ENCODE results near the gene RILPL1.
"Not testable (repeated sequence)": the region's sequence is repeated elsewhere in the genome, so short reads cannot be mapped to it uniquely, and the experiment has no call there.

Gene RILPL1

DNA sequence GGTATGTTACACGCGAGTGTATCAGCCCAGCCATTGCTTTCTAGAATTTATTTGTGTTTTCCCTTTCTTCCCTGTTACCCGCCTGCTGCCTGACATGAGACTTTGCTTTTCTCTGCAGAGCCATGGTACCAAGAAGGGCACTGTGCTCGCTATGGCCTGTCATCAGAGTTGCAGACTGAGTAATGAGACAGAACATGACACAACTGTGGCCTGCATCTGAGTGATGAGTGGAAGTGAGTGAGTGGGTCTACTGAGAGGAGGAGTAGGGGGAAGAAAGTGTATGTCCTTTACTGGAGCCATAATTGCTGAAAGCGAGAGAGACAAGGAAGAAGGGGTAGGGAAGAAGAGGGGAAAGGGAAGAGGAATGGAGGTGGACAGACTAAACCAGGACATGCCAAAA lies 2.9 kb downstream of the RILPL1 start:
- no peak for DNase-seq (ENCODE audit: low spot score)

DNA sequence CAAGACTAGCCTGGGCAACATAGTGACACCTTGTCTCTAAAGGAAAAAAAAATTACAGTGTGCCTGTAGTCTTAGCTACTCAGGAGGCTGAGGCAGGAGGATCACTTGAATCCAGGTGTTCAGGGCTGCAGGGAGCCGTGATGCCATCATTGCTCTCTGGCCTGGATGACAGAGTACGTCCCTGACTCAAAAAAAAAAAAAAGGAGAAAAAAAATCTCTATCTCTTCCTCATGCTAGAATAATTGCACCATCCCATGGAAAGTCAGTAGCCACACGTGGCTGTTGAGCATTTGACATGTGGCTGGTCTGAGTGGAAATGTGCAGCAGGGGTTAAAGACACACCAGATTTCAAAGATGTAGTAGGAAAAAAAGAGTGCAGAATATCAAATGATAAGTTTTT lies 3.8 kb downstream of the RILPL1 start:
- DNase-seq (ENCODE audit: low spot score): no peak

DNA sequence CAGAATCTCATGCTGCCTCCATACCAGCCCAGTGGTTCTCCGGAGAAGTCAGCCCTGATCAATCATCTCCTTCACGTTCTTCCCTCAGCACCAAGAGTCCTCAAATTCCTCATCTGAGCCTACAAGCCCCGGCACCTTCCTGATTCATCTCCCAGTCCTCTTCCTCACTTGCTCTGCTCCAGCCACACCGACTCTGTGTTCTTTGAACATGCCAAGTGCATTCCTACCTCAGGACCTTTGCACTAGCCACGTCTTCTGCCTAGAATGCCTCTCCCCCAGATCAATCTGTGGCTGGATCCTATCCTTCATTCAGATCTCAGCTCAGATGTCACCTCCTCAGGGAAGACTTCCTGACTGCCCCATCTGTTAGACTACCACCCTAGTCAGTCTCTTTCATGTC lies 4.7 kb downstream of the RILPL1 start:
- DNase-seq (ENCODE audit: low spot score): no peak

DNA sequence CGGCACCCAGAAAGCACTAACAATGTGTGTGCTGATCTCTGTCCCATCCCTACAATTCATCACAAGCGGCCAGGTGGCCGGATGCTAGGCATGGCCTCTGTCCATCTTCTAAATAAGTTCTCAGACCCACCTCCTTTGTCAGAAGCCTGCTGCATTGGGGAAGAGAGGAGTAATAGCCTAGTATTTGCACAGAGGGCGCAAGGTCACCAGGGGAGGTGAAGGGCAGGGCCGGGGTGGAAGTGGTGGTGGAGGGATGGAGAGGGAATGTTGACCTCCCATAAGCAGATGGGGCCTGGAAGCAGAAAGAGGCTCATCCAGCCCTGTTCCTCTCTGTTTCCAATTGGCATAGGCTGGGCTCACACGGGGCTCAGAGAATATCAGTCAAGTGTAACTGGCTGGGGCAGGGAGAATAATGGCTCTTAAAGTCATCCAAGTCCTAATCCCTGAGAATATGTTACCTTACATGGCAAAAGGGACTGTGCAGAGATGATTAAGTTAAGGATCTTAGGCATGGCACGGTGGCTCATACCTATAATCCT lies 6.9 kb downstream of the RILPL1 start:
- DNase-seq (ENCODE audit: low spot score): no peak

DNA sequence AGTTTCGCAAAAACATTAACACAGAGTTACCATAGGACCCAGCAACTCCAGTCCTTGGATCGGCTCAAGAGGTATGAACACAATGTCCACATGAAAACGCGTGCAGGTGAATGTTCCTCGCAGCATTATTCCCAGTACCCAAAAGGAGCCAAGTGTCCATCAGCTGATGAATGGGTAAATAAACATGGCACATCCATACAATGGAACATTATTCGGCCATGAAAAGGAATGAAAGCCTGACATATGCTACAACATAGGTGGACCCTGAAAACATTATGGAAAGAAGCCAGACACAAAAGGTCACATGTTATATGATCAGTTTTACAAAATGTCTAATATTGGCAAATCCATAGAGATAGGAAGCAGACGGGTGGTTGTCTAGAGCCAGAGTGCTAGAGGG lies 9.1 kb downstream of the RILPL1 start:
- DNase-seq (ENCODE audit: low spot score): no peak

DNA sequence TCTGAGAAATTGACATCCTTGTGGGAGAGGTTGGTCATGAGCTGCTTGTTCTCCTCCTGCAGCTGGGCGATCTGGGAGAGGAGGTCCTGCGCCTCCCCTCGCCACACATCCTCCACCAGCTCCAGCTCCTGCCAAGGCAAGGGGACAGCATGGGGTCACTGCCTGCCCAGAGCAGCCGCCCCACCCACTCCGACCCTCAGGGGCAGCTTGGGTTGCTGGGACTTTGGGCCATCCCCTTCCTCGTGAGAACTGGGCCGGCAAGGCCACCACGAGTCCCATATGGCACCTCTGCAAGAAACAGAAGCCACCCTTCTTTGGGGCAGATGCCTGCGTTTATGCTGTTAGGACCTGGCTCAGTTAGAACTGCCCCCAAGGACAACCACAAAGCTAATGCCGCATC lies 10.0 kb downstream of the RILPL1 start:
- no peak for DNase-seq (ENCODE audit: low spot score)

DNA sequence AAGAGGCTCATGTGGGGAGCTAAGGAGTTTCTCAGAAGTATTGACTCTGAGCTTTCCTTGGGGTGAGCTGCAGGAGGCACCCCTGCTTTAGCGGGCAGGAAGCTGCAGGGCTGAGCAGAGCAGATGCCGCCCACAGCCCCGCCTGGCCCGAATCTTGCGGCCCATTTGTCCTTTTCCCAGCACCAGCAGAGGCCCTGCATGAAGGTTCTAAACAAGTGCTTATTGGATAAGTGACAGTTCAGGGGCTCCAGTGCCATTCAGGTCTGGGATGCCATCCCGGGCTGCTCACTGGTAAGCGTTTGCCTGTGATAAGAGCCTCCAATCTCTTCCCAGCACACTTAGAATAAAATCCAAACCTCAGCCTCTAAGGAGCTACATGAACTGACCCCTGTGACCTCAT lies 11.4 kb downstream of the RILPL1 start:
- no peak for DNase-seq (ENCODE audit: low spot score)

DNA sequence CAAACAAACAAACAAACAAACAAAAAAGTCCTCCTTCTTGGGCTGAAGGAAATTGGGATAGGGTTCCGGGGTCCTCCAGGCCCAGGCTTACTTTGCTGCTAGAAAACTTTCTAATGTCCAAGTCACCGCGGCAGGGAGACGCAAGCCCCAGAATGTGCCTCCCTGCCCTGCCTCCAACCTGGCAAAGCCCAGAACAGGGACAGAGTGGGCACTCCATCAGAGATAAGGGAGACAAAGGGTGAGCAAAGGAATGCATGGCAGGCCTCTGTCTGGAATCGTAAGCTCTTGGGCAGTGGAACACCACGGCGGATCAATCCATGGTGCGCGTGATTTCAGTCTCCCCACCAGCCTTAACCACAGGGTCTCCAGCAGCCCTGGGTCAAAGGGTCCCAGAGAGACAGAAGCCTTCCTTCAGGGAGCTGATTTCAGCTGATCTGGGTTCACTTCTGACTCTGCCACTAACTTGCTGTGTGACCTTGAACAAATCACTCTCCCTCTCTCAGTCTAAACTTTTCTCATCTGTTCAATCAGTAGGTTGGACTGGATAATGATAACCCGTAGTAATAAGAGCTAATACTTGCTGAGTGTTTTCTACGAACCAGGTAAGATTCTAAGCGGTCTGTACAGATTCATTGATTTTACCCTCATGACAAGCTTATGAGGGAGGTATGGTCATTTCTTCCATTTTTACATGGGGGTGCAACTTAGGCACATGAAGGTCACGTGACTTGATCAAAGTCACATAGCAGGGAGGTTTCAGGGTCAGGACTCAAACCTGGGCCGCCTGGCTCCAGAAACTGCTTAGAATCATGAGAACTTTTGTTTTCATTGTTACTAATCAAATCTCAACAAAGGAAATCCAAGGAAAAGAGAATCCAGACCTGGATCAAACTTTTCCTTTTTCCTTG lies 12.7 kb downstream of the RILPL1 start:
- DNase-seq (ENCODE audit: low spot score): no peak

DNA sequence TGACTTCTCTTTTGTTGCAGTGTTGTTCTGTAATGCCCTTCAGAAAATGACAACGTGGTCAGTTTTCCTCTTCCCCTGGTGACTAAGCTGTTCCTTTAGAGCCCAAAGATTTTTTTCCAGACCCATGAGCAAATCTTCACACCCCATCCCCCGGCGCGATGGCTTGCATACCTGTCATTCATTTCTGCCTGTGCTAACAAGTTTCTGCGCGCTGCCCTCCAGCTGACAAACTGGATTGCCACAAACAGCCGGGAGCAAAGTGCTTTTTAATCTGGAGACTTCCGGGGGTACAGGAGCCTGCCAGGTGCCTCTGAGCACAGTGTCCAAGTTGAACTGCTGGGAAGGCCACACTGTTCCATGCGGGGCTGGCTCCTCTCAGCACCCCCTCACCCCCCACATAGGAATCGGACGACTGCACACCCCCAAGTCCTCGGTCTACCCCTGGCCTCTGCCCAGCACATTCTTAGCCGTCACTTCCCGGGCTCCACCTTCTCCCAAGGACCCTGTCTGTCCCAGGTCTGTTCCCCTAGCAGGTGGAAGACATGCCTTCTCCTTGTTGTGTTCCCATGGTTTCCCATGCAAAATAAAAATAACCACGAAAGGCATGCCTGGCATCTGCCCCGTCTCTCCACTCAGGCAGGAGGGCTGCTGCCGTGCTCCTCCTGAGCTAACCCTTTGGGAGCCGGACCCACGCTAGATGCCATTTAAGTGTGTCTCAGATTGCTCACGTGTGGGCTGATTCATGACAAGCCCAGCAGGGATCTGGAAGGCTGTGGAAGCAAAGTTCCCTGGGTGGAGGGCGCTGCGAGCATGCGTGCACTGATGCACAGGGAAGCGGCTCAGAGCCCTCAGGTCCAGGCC lies 14.1 kb downstream of the RILPL1 start:
- DNase-seq (ENCODE audit: low spot score): no peak

DNA sequence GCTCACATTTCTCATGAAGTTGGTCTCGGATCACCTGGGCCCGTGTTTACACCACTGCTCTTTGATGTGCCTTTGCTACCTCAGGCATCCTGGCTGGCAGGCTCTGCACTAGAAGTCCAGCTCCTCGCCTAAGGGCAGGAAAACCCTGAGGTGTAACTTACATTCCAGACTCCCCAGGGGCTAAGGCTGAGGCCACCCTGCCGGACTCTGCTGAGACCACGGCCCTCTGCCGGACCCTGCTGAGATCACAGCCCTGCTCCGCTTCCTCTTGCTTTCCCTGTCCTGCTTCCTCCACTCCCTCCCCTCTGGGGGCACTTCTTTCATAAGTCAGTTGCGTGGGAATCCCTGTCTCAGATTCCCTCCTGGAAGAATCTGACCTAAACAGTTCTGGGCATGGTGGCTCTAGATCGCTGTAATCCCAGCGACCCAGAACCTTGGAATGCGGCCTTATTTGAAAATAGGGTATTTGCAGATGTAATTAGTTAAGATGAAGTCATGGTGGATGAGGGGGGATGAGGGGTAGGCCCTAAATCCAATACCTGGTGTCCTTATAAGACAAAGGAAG lies 17.2 kb downstream of the RILPL1 start:
- DNase-seq (ENCODE audit: low spot score): no peak

DNA sequence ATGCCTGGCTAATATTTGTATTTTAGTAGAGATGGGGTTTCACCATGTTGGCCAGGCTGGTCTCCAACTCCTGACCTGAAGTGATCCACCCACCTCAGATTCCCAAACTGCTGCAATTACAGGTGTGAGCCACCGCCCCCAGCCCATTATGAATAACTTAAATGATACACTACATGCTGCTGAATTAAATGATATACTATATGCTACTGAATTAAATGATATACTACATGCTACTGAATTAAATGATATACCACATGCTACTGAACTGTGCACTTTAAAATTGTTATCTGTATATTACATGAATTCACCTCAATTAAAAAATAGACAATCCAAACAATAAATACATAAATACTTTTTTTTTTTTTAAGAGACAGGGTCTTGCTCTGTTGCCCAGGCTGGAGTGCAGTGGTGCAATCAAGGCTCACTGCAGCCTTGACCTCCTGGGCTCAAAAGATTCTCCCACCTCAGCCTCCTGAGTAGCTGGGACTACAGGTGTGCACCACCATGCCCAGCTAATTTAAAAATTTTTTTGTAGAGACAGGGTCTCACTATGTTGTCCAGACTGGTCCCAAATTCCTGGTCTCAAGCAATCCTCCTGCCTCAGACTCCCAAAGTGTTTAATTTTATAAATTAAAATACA lies 18.8 kb downstream of the RILPL1 start:
- not testable (repeated sequence) for DNase-seq (ENCODE audit: low spot score)

DNA sequence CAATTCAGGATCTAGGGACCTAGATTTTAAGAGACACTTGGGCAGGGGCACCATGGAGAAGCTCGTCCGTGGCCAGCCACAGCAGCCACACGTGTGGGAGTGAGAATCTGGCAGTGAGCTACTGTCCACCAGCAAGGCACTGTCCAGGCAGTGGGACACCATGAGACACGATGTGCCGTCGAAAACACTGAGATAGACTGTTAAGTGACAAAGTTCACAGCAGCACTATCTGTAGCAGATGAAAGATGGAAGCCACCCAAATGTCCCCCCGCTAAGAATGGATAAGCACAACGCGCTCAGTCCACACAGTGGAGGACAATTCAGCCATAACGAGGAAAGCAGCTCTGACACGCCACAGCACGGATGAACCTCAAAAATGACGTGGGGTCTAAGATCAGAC lies 19.7 kb downstream of the RILPL1 start:
- DNase-seq (ENCODE audit: low spot score): no peak

DNA sequence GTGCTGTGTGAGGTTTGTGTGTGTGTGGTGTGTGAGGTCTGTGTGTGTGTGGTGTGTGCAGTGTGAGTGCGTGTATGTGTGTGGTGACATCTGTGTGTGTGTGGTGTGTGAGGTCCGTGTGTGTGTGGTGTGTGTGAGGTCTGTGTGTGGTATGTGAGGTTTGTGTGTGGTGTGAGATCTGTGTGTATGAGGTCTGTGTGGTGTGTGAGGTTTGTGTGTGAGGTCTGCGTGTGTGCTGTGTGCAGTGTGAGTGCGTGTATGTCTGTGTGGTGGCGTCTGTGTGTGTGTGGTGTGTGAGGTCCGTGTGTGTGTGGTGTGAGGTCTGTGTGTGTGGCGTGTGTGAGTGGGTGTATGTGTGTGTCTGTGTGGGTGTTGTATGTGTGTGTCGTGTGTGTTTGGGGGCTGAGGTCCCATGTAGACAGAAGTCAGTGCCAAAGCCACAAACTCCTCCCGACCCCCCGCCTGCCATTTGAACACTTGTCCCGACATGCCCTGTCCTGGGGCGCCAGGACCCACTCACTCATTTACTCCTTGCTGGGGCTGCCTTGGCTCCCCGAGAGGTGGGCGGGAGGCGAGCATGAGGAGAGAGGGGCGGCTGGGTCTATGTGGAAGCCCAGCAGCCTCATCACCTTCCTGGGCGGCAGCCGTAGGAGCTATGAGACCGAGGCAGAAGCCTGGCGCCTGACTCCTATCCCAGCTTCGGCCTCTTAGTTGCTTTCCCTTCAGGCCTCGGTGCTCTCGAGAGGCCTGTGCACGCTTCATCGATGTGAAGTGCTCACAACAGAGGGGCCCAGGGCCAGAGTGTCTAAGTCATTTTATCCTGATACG lies 20.5 kb downstream of the RILPL1 start:
- DNase-seq (ENCODE audit: low spot score): no peak

DNA sequence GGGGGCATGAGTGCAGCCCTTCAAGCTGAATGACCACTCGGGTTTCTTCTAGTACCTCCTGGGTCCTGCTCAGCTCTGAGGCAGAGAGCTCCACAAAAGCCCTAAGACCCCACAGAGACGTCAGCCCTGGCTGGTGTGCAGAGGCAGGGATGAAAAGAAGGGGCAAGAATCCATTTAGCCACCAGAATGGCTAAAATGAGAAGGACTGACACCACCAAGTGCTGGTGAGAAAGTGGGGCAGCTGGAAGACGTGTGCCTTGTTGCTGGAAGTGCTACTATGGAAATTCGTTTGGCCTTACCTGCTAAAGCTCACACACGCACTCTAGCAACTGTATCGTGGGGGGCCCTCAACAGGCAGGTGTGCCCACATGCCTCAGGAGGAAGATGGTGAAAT lies 26.7 kb downstream of the RILPL1 start:
- DNase-seq (ENCODE audit: low spot score): no peak

DNA sequence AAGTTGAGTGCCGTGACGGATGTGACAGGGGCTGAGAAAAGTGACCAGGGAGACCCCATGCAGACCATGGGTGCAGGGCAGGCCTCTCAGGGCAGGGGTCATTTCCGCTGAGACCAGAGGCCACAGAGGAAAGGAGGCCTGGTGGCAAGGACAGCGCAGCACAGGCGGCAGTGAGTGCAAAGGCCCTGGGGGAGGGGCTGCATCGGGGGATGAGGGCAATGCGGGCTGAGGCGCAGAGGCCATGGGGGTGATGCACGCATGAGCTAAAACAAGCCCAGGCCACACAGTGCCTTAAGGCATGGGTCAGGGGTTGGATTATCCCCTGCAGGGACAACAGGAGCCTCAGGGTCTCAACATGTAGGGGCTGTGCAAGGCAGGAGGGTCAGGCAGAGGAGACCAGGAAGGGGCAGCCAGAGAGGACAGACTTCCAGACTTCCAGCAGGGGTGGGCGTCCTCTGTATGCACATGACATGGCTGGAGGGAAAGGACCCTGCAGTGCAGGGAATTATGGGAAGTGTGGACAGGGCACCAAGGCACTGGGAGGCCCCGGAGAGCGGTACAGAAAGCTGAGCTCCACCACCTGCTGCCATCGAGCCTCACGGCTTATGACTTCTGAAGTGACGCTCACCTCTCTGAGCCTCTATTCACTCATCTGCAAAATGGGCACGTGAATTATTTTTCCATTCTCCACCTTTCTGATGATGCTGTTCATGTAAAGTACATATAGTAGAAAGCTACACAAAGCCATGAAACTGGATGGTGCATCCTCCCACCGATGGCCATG lies 27.3 kb downstream of the RILPL1 start:
- no peak for DNase-seq (ENCODE audit: low spot score)

DNA sequence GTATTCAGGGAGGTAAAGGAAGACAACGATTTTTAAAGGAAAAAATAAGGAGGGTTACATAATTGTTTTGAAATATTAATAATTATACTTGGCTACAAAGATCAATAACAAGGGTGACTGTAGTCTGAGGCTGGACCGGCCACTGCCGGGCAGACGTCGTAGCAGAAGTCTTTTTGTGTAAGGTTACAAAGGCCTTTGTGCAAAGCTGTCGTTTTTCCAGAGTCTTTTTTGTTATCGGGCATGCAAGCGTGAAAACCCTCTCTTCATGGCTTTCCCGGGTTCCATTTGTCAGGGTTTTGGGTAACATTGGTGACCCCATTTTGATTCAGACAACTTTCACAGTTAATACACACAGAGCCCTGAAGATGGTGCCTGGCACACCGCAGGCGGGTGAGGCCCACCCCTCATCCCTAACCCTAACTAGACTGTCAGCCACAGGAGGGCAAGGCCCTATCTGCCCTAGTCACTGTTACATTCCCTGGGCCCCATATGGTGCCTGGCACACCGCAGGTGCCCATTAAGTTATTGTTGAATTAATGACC lies 31.3 kb downstream of the RILPL1 start:
- no peak for DNase-seq (ENCODE audit: low spot score)

DNA sequence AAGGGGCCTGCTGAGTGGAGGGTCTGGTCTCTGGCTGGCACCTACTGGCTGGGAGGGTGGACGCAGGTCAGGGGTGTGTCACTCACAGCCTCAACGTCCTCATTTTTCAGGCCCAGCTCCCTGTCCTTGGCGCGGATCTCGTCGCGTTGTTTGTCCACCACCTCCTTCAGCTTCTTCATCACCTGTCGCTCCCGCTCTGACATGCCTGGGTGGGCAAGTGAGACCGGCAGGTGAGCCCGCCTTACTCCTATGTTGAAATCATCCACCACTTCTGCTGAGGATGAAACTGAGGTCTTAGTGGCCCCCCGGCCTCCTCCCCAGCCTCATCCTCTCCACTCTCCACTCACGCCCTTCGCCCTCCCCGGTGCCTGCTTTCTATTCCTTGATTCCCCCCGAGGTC lies 34.2 kb downstream of the RILPL1 start:
- DNase-seq (ENCODE audit: low spot score): no peak

DNA sequence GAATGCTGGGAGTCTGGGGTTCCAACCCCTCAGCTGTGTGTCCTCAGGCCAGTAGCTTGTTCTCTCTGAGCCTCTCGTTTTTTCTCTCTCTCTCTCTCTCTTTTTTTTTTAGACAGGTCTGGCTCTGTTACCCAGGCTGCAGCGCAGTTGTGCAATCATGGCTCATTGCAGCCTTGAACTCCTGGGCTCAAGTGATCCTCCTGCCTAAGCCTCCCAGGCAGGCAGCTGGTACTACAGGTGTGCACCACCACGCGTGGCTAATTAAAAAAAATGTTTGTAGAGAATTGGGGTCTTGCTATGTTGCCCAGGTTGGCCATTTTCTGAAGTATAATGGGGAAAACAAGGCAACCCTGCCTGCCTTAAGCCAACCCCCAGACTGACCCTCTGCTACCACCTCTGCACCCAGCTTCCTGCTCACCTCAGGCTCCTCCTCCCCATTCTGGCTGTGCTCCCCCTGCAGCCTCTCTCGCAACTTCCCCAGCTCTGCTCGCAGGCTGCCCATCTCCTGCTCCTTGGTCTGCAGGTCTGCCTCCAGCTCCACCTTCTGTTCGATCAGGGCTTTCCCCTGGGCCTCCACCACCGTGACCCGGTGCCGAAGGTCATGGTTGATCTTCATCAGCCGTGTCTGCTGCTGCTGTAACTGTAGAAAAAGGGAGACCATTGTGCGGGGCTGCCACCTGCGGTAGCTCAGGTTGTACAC lies 35.2 kb downstream of the RILPL1 start:
- DNase-seq (ENCODE audit: low spot score): no peak

DNA sequence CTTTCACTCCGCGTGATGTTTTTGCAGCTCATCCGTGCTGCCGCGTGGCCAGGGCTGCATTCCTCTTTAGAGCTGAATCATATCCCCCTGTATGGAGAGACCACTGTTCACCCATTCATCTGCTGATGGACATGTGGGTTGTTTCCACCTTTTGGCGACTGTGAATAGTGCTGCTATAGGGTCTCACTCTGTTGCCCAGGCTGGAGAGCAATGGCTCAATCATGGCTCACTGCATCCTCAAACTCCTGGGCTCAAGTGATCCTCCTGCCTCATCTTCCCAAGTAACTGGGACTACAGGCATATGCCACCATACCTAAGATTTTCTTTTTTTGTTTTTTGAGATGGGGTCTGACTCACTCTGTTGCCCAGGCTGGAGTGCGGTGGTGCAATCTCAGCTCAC lies 36.5 kb downstream of the RILPL1 start:
- no peak for DNase-seq (ENCODE audit: low spot score)
